Retinal pigment epithelial cell (primary cell): Measurements from ENCODE around the gene MYRIP.
A peak's percentile ranks its signal among the peaks of the same experiment; 100 is the strongest.

ENCODE experiments used
- DNase-seq: peaks from one replicate; pipeline ENCODE4 v3.0.0-alpha.2; 2010; ENCODE audit warnings: low read depth
- H3K4me3 ChIP-seq: 2 replicates; pipeline ENCODE4 v1.5.1; 2011; ENCODE audit warnings: mild to moderate bottlenecking, low read length, control low read depth, moderate library complexity
- TF ChIP-seq, protein P1 (sequence below): conservative IDR thresholded peaks from 2 replicates; pipeline ENCODE4 v1.5.1; 2011; ENCODE audit warnings: low read depth, low read length, control low read depth, inconsistent platforms

Gene MYRIP

DNA sequence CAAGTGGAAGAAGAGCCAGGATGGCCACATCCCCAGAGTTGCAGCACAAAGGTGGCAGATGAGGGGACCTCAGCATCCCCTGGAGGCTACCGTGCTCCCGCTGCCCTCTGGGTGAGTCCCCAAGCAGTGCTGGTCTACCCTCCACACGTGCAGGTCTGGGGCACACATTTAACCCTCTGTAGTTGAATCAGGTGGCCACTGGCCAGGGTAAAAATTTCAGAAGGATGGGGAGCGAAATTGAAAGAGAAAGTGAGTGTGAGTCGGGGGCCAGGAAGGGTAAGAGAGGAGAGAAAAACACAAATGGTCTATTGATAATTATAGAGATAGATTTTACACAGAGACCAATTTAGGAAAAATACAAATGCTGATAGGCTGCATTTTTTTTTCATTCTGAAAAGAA is 360.6 kb downstream of the MYRIP start:
- H3K4me3 ChIP-seq: no peak overlapping the region
- TF ChIP-seq, protein P1, sequence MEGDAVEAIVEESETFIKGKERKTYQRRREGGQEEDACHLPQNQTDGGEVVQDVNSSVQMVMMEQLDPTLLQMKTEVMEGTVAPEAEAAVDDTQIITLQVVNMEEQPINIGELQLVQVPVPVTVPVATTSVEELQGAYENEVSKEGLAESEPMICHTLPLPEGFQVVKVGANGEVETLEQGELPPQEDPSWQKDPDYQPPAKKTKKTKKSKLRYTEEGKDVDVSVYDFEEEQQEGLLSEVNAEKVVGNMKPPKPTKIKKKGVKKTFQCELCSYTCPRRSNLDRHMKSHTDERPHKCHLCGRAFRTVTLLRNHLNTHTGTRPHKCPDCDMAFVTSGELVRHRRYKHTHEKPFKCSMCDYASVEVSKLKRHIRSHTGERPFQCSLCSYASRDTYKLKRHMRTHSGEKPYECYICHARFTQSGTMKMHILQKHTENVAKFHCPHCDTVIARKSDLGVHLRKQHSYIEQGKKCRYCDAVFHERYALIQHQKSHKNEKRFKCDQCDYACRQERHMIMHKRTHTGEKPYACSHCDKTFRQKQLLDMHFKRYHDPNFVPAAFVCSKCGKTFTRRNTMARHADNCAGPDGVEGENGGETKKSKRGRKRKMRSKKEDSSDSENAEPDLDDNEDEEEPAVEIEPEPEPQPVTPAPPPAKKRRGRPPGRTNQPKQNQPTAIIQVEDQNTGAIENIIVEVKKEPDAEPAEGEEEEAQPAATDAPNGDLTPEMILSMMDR: no peak

GRCh38 chr3:40170395-40170794 is 361.0 kb downstream of the MYRIP start:
- no peak overlapping the region for H3K4me3 ChIP-seq
- TF ChIP-seq, protein P1: no peak
- no peak for DNase-seq

More for the DNA sequence above, 360.6 kb downstream of the MYRIP start:
- no peak for DNase-seq

DNA sequence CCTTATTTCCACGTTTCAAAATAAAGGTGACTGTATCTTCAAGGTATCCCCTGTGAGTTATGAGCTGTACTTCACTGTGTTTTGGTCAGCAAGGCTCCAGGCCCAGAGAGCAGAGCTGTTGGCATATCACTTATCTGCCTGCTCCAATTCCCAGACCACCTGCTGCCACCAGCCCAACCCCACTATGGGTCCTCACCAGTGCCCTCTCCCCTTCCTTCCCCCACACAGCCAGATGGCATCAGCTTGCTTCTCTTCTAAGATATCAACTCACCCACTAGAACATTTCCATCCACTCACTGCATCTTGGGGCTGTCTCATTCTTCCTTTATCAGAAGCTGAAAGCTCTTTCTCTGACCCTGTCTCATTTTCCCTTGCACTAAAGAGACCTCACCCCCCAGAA is 363.2 kb downstream of the MYRIP start:
- DNase-seq: no peak
- TF ChIP-seq, protein P1: no peak
- no peak overlapping the region for H3K4me3 ChIP-seq

- no peak overlapping the region for H3K4me3 ChIP-seq
- TF ChIP-seq, protein P1: no peak
- DNase-seq: no peak
Measured at GRCh38 chr3:40173227-40173721, 363.9 kb downstream of the MYRIP start.

DNA sequence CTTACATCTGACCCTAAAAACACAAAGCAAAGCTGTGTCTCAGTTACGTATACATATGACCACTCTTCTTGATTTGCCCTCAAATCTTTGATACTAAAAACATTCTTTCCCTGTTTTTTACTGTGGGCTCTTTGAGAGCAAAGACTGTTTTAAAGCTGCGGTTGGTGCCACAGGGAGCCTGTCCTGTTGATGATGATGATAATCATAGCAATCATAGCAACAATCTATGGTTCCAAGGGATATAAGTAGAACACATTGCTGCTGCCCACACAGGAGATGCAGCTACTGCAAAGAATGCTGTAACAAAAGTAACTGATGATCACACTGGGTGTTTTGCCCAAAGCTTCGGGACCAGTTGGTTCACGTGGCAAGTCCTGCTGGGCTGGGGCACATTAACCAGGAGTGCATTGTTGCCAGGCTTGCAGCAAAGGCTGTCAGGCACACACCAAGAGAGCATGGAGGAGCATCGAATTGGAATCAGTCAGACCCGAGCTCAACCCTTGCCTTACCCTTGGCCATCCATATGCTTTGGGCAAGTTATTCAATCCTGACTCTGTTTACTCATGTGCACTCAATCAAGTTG is 368.7 kb downstream of the MYRIP start:
- no peak overlapping the region for H3K4me3 ChIP-seq
- TF ChIP-seq, protein P1: no peak
- no peak for DNase-seq

- TF ChIP-seq, protein P1: peak; percentile 74
- H3K4me3 ChIP-seq: no peak overlapping the region
- no peak for DNase-seq
Measured at GRCh38 chr3:40179016-40179415, 369.6 kb downstream of the MYRIP start.

DNA sequence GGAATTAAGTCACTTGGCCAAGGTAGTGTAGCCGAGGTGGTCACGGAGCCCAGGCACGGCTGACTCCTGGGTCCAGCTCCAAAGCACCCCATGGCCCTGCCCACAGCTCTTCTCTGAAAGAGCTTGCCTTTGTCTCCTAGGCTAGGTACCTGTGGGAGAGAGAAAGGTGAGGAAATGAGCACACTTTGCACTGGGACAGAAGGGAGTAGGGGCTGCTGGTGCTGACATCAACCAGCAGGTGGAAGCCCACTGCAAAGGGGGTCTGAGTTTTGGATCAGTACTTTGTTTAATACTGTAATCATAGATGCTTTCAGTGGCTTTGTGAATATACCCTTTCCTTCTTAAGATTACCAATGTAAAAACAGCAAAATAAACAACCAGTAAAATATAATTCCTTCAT is 371.8 kb downstream of the MYRIP start:
- no peak overlapping the region for H3K4me3 ChIP-seq
- TF ChIP-seq, protein P1: peak; percentile 28
- no peak for DNase-seq
